Measurements from ENCODE around the gene KIZ. TPM values are rescaled to one million over a fixed set of nuclear protein-coding genes. Genes with fewer than 3 reads are reported as not detected.

The KIZ gene
- polyA plus RNA-seq, 1 donor: 46.6 TPM

DNA sequence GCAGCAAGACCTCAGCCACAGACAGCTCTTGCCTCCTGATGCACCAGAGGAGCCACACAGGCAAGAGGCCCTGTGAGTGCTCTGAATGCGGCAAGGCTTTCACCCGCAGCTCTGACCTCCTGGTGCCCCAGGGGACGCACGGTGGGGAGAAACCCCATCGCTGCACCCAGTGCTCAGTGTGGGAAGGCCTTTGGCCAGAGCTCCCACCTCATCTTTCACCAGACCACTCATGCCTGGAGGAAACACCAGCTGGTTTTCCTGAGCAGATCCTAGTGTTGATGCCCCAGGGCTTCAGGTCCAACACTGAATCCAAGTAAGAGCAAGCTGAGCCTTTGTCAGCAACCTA is 140.3 kb downstream of the KIZ start:
- DNase-seq: no peak

GRCh38 chr20:21269772-21270171 is 143.9 kb downstream of the KIZ start:
- no peak for DNase-seq

- no peak for DNase-seq
Observed at GRCh38 chr20:21270806-21271205, 144.9 kb downstream of the KIZ start.

DNA sequence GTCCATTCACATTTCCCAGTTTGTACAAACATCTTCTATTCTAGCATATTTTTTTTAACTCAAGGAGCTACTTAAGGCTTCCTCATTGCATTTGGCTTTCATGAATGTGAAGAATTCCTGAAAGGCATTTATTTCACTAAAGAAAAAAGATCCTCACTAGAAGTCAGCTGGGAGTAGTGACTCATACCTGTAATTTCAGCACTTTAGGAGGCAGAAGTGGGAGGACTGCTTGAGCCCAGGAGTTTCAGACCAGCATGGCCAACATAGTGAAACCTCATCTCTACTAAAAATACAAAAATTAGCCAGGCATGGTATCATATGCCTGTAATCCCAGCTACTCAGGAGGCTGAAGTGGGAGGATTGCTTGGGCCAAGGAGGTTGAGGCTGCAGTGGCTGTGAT is 146.4 kb downstream of the KIZ start:
- no peak for DNase-seq

DNA sequence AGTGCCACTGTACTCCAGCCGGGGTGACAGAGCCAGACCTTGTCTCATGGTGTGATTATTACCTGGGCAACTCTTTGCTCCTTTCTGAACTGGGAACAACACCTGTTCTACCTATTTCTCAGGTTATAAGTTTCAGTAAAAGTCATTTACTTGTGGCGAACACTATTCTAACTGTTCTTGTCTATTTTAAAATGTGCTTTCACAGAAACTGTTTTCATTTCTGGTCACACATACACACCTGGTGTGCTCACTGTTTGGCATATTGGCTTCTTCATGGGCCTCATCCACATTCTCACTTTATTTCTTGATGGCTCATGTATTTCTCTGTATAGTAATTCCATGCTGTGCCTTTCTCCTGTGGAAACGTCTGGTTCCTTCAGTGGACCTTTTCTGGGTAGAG is 146.8 kb downstream of the KIZ start:
- no peak for DNase-seq

GRCh38 chr20:21273755-21274386 is 148.0 kb downstream of the KIZ start:
- no peak for DNase-seq

DNA sequence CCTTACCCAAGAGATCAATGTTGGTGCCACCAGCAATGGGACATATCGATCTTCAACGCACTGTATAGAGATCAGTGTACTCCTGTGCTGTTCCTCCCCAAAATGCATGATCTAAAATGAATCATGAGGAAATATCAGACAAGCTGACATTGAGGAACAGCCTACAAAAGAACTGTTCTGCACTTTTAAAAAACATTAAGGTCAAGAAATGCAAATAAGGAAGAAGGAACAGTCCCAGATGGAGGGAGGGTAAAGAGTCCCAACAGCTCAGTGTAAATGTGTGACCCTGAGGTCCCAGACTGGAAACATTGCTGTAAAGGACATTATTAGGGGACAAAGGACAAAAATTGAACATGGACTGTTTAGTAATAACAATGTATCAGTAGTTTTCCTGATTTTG is 152.9 kb downstream of the KIZ start:
- DNase-seq: no peak

DNA sequence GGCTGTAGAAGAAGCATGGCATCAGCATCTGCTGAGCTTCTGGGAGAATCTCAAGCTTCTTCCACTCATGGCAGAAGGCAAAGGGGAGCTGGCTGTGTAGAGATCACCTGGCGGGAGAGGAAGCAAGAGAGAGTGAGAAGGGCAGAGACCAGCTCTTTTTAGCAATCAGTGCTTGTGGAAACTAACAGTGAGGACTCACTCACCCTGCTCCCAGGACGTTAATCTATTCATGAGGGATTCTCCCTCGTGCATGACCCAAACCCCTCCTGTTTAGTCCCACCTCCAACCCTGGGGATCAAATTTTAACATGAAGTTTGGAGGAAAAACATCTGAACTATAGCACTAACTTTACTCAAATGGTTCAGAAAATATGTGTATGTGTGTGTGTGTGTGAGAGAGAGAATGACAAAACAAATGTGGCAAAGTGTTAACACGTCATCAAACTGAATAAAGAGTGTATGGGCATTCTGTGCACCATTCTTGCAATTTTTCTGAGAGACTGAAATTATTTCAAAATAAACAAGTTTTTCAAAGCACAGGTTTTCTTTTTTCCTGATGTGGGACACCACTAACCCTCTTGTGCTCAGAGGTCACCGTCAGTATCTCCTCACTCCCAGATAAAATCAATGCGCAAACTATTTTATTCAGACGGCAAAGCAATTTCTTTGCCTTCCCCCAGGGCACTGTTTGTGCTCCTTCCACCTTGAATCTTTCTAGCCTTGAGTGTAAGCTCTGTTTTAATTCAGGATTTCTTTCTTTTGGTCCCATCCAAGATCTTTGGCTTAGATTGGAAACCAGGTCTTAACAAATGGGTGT is 154.0 kb downstream of the KIZ start:
- no peak for DNase-seq

DNA sequence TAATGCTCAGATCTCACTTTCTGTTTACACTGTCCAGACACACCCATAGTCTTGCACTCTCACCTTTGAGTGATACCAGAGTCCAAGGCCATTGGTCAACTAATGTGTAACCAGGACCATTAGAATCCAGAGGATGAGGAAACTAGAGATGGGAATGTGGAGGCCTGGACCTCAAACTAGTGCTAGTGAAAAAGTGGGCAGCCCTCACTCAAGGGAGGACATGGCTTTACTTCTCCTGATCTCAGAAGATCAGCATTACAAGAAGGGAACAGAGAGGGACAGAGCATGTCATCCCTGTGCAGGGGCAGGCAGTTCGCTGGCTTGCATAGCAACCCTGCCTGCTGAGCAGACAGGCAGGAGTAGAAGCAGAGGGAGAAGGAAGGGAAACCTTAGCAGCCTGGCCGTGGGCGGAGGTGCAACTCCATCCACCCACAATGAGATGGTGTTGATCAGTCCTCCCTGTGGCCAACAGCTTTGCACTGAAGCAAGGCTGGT is 154.7 kb downstream of the KIZ start:
- no peak for DNase-seq

DNA sequence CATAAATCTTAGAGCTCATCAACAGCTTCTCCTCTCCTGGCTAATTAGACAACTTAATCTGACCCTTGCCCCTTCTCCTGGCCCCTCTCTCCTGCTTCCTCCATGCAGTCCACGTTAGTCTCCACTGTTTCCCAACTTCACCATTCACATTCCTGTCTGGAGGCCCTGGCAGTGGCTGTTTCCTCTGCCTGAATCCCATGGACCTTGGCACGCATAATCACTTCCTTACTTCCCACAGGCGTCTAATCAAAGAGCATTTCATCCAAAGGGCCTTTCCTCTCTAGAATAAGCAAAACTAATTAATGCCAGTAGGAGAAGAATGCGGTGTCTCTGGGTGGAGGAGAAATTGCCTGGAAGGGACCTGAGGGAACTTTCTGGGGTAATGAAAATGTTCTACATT is 160.9 kb downstream of the KIZ start:
- DNase-seq: no peak

DNA sequence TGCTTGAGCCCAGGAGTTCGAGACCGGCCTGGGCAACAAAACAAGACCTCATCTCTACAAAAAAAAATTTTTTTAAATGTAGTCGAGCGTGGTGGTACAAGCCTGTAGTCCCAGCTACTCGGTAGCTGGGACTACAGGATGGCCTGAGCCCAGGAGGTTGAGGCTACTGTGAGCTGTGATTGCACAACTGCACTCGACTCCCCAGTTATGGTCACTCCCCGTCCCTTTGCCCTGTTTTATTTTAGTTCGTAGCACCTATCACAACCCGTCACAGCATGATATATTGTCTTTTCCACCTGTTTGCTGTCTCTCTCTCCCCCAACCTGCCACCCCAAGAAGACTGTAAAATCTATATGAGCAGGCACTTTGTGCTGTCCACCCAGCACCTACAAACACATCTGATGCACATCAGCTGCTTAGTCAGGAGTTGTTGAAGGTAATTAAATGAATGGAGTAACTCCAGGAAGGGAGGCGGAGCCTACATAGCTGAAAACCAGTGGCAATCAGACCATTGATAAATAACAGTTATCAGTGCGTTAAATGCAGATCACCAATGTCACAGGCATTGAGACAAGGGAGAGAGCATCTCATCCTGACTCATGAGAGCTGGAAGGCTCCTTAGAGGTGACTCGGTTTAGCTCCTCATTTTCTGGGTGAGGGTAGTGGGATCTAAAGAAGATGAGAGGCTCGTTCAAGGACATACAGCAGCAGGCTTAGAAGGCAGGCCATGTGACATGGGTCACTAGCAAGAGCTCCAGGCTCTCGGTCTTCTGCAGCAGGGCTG is 162.9 kb downstream of the KIZ start:
- DNase-seq: no peak

DNA sequence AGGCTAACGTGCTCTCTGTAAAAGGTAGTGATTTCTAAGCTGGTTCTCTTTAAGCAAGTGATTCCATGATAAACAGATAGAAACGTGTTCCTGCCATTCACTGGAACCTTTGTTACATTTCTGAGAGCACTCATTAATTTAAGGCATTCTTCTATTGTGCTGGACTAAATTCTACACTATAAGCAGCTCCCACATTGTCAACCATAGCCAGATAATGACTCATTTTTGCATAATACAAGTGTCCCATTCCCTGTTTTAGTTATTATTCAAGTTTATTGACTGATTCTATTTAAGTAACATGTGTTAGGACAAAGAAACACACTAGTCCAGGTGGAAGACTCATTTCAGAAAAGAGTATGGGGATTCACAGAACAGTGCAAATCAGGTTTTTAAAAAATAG is 163.8 kb downstream of the KIZ start:
- DNase-seq: no peak

GRCh38 chr20:21291026-21291425 is 165.1 kb downstream of the KIZ start:
- DNase-seq: no peak

GRCh38 chr20:21294755-21295154 is 168.9 kb downstream of the KIZ start:
- DNase-seq: no peak

Other genes starting within 250 kb of the KIZ start
- not detected for gene LINC00237, start 19.7 kb upstream of the KIZ start, polyA plus RNA-seq (ENCODE audit: insufficient read length)
- gene XRN2, start 177.2 kb downstream of the KIZ start, polyA plus RNA-seq (ENCODE audit: insufficient read length): 113 TPM